ENCODE data around the gene SHISA5.

- TF ChIP-seq TAF1 (conservative IDR thresholded peaks at IDR 0.05) (no peak), CTCF (IDR thresholded peaks at IDR 0.05; ENCODE audit: low read depth, low read length, missing input control) (no peak)
Observed at GRCh38 chr3:48476426-48477053, 27.4 kb downstream of the SHISA5 start.
